Keratinocyte (primary cell): Measurements from ENCODE around the gene ADGRD1.

ENCODE experiments used
- CTCF ChIP-seq, 3 experiments: IDR thresholded peaks in 1 of 3; conservative IDR thresholded peaks in 1 of 3; optimal IDR thresholded peaks in 1 of 3; 2 replicates in 2 of 3; 3 replicates in 1 of 3; pipeline versions ENCODE3 to v1.5.1; 2011; ENCODE audit warnings: low read length in 3 of 3, mild to moderate bottlenecking in 3 of 3, moderate library complexity in 2 of 3, control low read depth in 1 of 3, inconsistent platforms in 1 of 3; ENCODE audit not compliant: insufficient read depth in 2 of 3; ENCODE audit errors: extremely low read depth in 1 of 3
- EZH2 ChIP-seq: IDR thresholded peaks from one replicate; pipeline ENCODE4 v1.6.1; 2012; ENCODE audit warnings: inconsistent platforms, mild to moderate bottlenecking, low read length, moderate library complexity

- no peak for TF ChIP-seq CTCF (optimal IDR thresholded peaks at IDR 0.05 in 1 of 3, IDR thresholded peaks at IDR 0.05 in 1 of 3, conservative IDR thresholded peaks at IDR 0.05 in 1 of 3; ENCODE audit: extremely low read depth in 1 of 3, insufficient read depth in 2 of 3, low read length in 3 of 3)
- no peak for TF ChIP-seq EZH2
Measured at GRCh38 chr12:130956456-130957303, 3.0 kb downstream of the ADGRD1 start.
